IMR-90 (cell line): Measurements from ENCODE around the gene ZSCAN10. TPM values are rescaled to one million over a fixed set of nuclear protein-coding genes. Genes with fewer than 3 reads are reported as not detected.

ENCODE experiments used
- ATAC-seq: fragments of 200-7000 bp; cut with Tn5 transposase; 2 replicates; pipeline ENCODE4 v1.9.1; 2020; ENCODE audit warnings: low read depth, mild to moderate bottlenecking, moderate library complexity
- BruUV-seq: library from RNA; stranded (reverse); fragments of 400-500 nt; replicated peaks from 2 replicates; lab custom pipeline; 2021; lab: Mats Ljungman, UMichigan
- CTCF ChIA-PET: fragments of 300-600 bp; formaldehyde crosslinking; extraction: SDS; loops from one replicate; lab custom pipeline; 2021; ENCODE audit warnings: antibody characterized with exemption; lab: Yijun Ruan, JAX
- POLR2A ChIA-PET: fragments of 300-600 bp; sonication (Branson Sonifier 250); formaldehyde crosslinking; loops from one replicate; lab custom pipeline; 2022; ENCODE audit warnings: antibody characterized with exemption; ENCODE audit not compliant: unreplicated experiment; lab: Charles Lee
- DNase-seq: peaks from one replicate; pipeline ENCODE4 v3.0.0; 2013
- H2AFZ ChIP-seq: replicated peaks from 2 replicates; pipeline ENCODE3; 2013; ENCODE audit warnings: low read length, mild to moderate bottlenecking; ENCODE audit not compliant: poor library complexity
- H2AK5ac ChIP-seq: 2 replicates; pipeline ENCODE4 v1.6.1; 2013; ENCODE audit warnings: low read depth, low read length, inconsistent platforms
- H2AK9ac ChIP-seq: replicated peaks from 2 replicates; pipeline ENCODE3; 2013; ENCODE audit warnings: mild to moderate bottlenecking, low read depth, low read length, moderate library complexity; ENCODE audit not compliant: poor library complexity
- H2BK120ac ChIP-seq: 2 replicates; pipeline ENCODE4 v1.6.1; 2013; ENCODE audit warnings: low read depth, low read length, inconsistent platforms
- H2BK15ac ChIP-seq: 3 replicates; pipeline ENCODE4 v1.6.1; 2013; ENCODE audit warnings: low read depth, low read length, inconsistent platforms
- H2BK20ac ChIP-seq: 2 replicates; pipeline ENCODE4 v1.6.1; 2013; ENCODE audit warnings: low read depth, mild to moderate bottlenecking, inconsistent platforms, low read length, moderate library complexity
- H2BK5ac ChIP-seq: 2 replicates; pipeline ENCODE4 v1.6.1; 2013; ENCODE audit warnings: mild to moderate bottlenecking, low read depth, low read length, inconsistent platforms; ENCODE audit not compliant: poor library complexity, severe bottlenecking
- H3K14ac ChIP-seq: replicated peaks from 2 replicates; pipeline ENCODE4 v1.6.1; 2013; ENCODE audit warnings: low read depth, low read length, inconsistent platforms
- H3K18ac ChIP-seq: 2 replicates; pipeline ENCODE4 v1.6.1; 2013; ENCODE audit warnings: low read depth, low read length, control low read depth
- H3K23ac ChIP-seq: 2 replicates; pipeline ENCODE4 v1.6.1; 2013; ENCODE audit warnings: low read depth, low read length, inconsistent platforms
- H3K27ac ChIP-seq: 2 replicates; pipeline ENCODE4 v1.5.1; 2013; ENCODE audit warnings: mild to moderate bottlenecking, control low read depth, low read length; ENCODE audit not compliant: insufficient read depth
- H3K27me3 ChIP-seq: 2 replicates; pipeline ENCODE4 v1.6.1; 2013; ENCODE audit warnings: low read length; ENCODE audit not compliant: control insufficient read depth, insufficient read depth
- H3K36me3 ChIP-seq: 2 replicates; pipeline ENCODE4 v1.6.1; 2013; ENCODE audit warnings: low read length, mixed read lengths; ENCODE audit not compliant: control insufficient read depth, insufficient read depth
- H3K4ac ChIP-seq: 2 replicates; pipeline ENCODE4 v1.6.1; 2013; ENCODE audit warnings: low read depth, low read length, inconsistent platforms
- H3K4me1 ChIP-seq: 2 replicates; pipeline ENCODE4 v1.6.1; 2013; ENCODE audit warnings: low read length, mixed read lengths; ENCODE audit not compliant: control insufficient read depth, insufficient read depth
- H3K4me2 ChIP-seq: 2 replicates; pipeline ENCODE4 v1.6.1; 2013; ENCODE audit warnings: low read depth, mild to moderate bottlenecking, control low read depth, low read length, moderate library complexity
- H3K4me3 ChIP-seq: 2 replicates; pipeline ENCODE4 v1.5.1; 2013; ENCODE audit warnings: low read depth, mild to moderate bottlenecking, control low read depth, low read length, moderate library complexity; ENCODE audit not compliant: insufficient read depth
- H3K56ac ChIP-seq: 2 replicates; pipeline ENCODE4 v1.6.1; 2013; ENCODE audit warnings: low read length, inconsistent platforms; ENCODE audit not compliant: insufficient read depth; ENCODE audit errors: extremely low read depth
- H3K79me1 ChIP-seq, 2 experiments: 2 replicates each; pipeline ENCODE4 v1.6.1; 2013; ENCODE audit warnings: low read length in 2 of 2, inconsistent platforms in 1 of 2, low read depth in 1 of 2
- H3K9ac ChIP-seq: 2 replicates; pipeline ENCODE4 v1.6.1; 2013; ENCODE audit warnings: low read depth, low read length, control low read depth
- H3K9me1 ChIP-seq: 2 replicates; pipeline ENCODE4 v1.6.1; 2013; ENCODE audit warnings: low read length, inconsistent platforms; ENCODE audit not compliant: insufficient read depth
- H3K9me3 ChIP-seq: 2 replicates; pipeline ENCODE4 v1.6.1; 2013; ENCODE audit warnings: low read length; ENCODE audit not compliant: control insufficient read depth, insufficient read depth
- H4K20me1 ChIP-seq: 2 replicates; pipeline ENCODE4 v1.6.1; 2013; ENCODE audit warnings: low read length, inconsistent platforms; ENCODE audit not compliant: insufficient read depth
- H4K5ac ChIP-seq: 2 replicates; pipeline ENCODE4 v1.6.1; 2013; ENCODE audit warnings: mild to moderate bottlenecking, low read depth, low read length, control low read depth
- H4K8ac ChIP-seq, 2 experiments: 2 replicates each; pipeline ENCODE4 v1.6.1; 2013; ENCODE audit warnings: low read depth in 2 of 2, low read length in 2 of 2, control low read depth in 1 of 2, inconsistent platforms in 1 of 2
- H4K91ac ChIP-seq: 2 replicates; pipeline ENCODE4 v1.6.1; 2013; ENCODE audit warnings: low read depth, low read length, inconsistent platforms; ENCODE audit not compliant: insufficient read depth
- BHLHE40 ChIP-seq: fragments of 150-350 bp; IDR thresholded peaks from 2 replicates; pipeline ENCODE4 v1.6.1; 2016; ENCODE audit warnings: mild to moderate bottlenecking, low read depth, low read length
- CEBPB ChIP-seq: IDR thresholded peaks from 2 replicates; pipeline ENCODE4 v1.6.1; 2012; ENCODE audit warnings: low read depth, low read length, improper control_type of control experiment
- CHD1 ChIP-seq: IDR thresholded peaks from 2 replicates; pipeline ENCODE4 v1.6.1; 2012; ENCODE audit warnings: low read depth, low read length, improper control_type of control experiment
- FOS ChIP-seq: fragments of 150-350 bp; IDR thresholded peaks from 2 replicates; pipeline ENCODE4 v1.6.1; 2016; ENCODE audit warnings: low read depth, low read length
- MAFK ChIP-seq: IDR thresholded peaks from 2 replicates; pipeline ENCODE4 v1.6.1; 2012; ENCODE audit warnings: low read depth, low read length, improper control_type of control experiment
- MAZ ChIP-seq: IDR thresholded peaks from 2 replicates; pipeline ENCODE4 v1.6.1; 2012; ENCODE audit warnings: low read depth, mild to moderate bottlenecking, low read length, improper control_type of control experiment, moderate library complexity, borderline replicate concordance
- MXI1 ChIP-seq: IDR thresholded peaks from 2 replicates; pipeline ENCODE4 v1.6.1; 2012; ENCODE audit warnings: low read depth, mild to moderate bottlenecking, low read length, moderate library complexity, borderline replicate concordance
- NFE2L2 ChIP-seq: fragments of 150-350 bp; IDR thresholded peaks from 2 replicates; pipeline ENCODE4 v1.6.1; 2016; ENCODE audit warnings: low read depth, mild to moderate bottlenecking, low read length
- POLR2A ChIP-seq: IDR thresholded peaks from 2 replicates; pipeline ENCODE4 v1.6.1; 2012; ENCODE audit warnings: mild to moderate bottlenecking, low read depth, low read length
- RAD21 ChIP-seq: IDR thresholded peaks from 2 replicates; pipeline ENCODE4 v1.6.1; 2012; ENCODE audit warnings: low read length, improper control_type of control experiment
- RCOR1 ChIP-seq: IDR thresholded peaks from 2 replicates; pipeline ENCODE4 v1.6.1; 2012; ENCODE audit warnings: mild to moderate bottlenecking, low read length, improper control_type of control experiment; ENCODE audit not compliant: insufficient replicate concordance
- RFX5 ChIP-seq: IDR thresholded peaks from 2 replicates; pipeline ENCODE4 v1.8.0; 2012; ENCODE audit warnings: low read depth, mild to moderate bottlenecking, low read length, moderate library complexity
- SMC3 ChIP-seq: fragments of 150-350 bp; IDR thresholded peaks from 2 replicates; pipeline ENCODE4 v1.6.1; 2016; ENCODE audit warnings: low read depth, mild to moderate bottlenecking, antibody characterized with exemption, low read length, moderate library complexity
- WGBS, 2 experiments: methylation state at CpG; one replicate each; pipeline versions ENCODE4 v1.1.5 to v1.1.7; 2013; ENCODE audit warnings: missing lambda C conversion rate in 2 of 2; ENCODE audit not compliant: insufficient read length in 1 of 2; ENCODE audit errors: extremely low coverage in 2 of 2; 5-methylcytosine and 5-hydroxymethylcytosine counted together
- dilution Hi-C: fragments of 300-500 bp; cut with HindIII; formaldehyde crosslinking; loops from one replicate; pipeline ENCODE4 v1.14.3; 2018; ENCODE audit warnings: low sequenced_read_pairs; ENCODE audit not compliant: unreplicated experiment
- in situ Hi-C: fragments of 300-500 bp; cut with MboI; formaldehyde crosslinking; loops from 3 replicates; pipeline ENCODE4 v1.14.3; 2019; ENCODE audit warnings: low sequenced_read_pairs, inconsistent platforms, mixed read lengths
- intact Hi-C: fragments of 100-400 bp; cut with micrococcal nuclease; formaldehyde crosslinking; loops from 2 replicates; pipeline ENCODE4 v1.10.0; 2022
- polyA plus RNA-seq, 3 experiments: library from polyadenylated mRNA; depleted of rRNA; stranded (reverse); fragments of >200 nt; gene quantifications; 2 replicates each; pipeline ENCODE4 v1.2.3, GENCODE V29; 2012; ENCODE audit warnings: low replicate concordance in 1 of 3
- total RNA-seq: library from RNA; depleted of rRNA; stranded (reverse); fragments of >200 nt; gene quantifications from 2 replicates; pipeline ENCODE4 v1.2.3, GENCODE V29; 2012
- TF ChIP-seq, protein P1 (sequence below): conservative IDR thresholded peaks from 2 replicates; pipeline ENCODE4 v1.5.1; 2012; ENCODE audit warnings: mild to moderate bottlenecking, low read depth, low read length, improper control_type of control experiment
- TF ChIP-seq, protein P2 (sequence below): fragments of 150-350 bp; IDR thresholded peaks from 2 replicates; pipeline ENCODE4 v1.6.1; 2016; ENCODE audit warnings: low read depth, mild to moderate bottlenecking, low read length, moderate library complexity, borderline replicate concordance

Gene ZSCAN10
- total and polyA plus RNA-seq, 2 of the 4 experiments (the other 2 are of a cell fraction) = not detected

DNA sequence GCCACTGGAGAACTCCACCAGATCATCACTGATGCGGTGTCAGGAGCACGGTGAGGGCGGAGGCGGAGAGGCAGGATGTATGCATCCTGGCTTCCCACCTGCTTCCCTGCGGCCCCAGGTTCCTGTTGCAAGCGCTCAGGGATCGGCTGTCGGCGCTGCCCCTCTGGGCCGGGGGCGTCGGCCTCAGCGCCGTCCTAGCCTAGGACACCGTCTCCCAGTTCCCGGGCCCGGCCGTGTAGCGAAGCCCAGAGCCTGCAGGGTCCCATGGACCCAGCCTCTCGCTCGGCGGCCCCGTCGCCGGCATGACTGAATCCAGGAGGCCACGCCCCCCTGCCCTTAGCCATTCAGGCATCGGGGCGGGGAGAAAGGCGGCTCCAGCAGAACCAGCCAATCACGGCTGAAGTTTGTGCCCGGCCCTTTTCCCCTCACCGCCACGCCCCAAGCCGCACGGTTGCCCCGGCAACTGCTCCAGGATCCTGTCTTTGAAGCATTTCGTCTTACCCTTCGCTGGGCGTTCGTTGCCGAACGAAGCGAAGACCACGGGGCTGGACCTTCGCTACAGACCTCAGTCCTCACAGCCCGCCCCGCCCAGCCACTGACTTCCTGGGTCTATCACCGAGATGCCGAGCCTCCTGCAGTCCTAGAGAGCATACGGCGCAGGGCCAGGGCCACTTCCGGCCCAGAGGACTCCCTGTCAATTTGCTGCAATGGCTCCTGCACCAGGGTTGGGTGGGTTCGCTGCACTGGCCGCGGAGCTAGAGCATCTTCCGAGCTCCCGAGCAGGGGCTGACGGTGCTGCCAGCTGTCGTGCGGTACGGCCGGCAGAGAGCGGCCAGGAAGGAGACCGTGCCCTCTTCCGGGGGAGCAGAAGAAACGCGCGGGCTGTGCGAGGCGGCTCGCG is 25.1 kb upstream of the ZSCAN10 start:
- Histone ChIP-seq H3K27me3 (no peaks in the 10 kb centered on the region), H4K5ac (peak overlapping the region; percentile 66), H3K9ac (peak overlapping the region; percentile 91), H4K20me1 (peaks cover 5% of the 10 kb centered on the region; the same call in 1 of the 2 replicates), H2AFZ (peak overlapping the region; percentile 97), H3K4me2 (peak overlapping the region; percentile 60), H2BK20ac (no peak overlapping the region), H4K91ac (peak overlapping the region; percentile 76), H3K14ac (peak overlapping the region; percentile 78), H2BK120ac (no peak overlapping the region), H3K27ac (peak overlapping the region; percentile 53), H3K36me3 (peaks cover 26% of the 10 kb centered on the region), H3K79me1 (peaks cover 3 to 20% of the 10 kb centered on the region in 2 experiments; a peak in 2 of 4 replicates), H3K4me1 (peaks cover 5% of the 10 kb centered on the region), H2BK15ac (no peak overlapping the region), H3K56ac (peak overlapping the region; percentile 34; the same call in 1 of the 2 replicates), H2AK5ac (peak overlapping the region; percentile 92), H3K4me3 (peak overlapping the region; percentile 48), H4K8ac (peak overlapping the region; percentile 83 to 98), H3K9me1 (0 out of 2 replicates have a peak, but pooled peaks cover 2% of the 10 kb centered on the region), H2AK9ac (peak overlapping the region; percentile 93), H2BK5ac (peak overlapping the region; percentile 73), H3K18ac (no peak overlapping the region), H3K23ac (peak overlapping the region; percentile 92), H3K4ac (peak overlapping the region; percentile 64), H3K9me3 (no peaks in the 10 kb centered on the region)
- DNase-seq (peak; percentile 87), ATAC-seq (peak; percentile 97)
- intact Hi-C loops (loop anchor here (1.0 kb wide), 1 partner anchor 65 kb away; no protein-coding TSS in a partner anchor), dilution Hi-C loops (no loop called here), in situ Hi-C loops (no loop called here)
- 1% methylated on average over 30 of the region's 72 CpGs; no CpG with 5 or more reads in 1 of the 2 experiments for WGBS, 2 experiments
- ChIA-PET POLR2A (no interaction called here), CTCF (interaction anchor here (1.3 kb wide), 1 partner anchor 92 kb away, joined by 4 read pairs; no protein-coding TSS in a partner anchor)
- BruUV-seq = no TSS peak
- TF ChIP-seq RAD21 (peak; percentile 38; the same call in 1 of the 2 replicates), NFE2L2 (no peak), FOS (no peak), BHLHE40 (no peak), MAZ (peak; percentile 27; the same call in 1 of the 2 replicates), MXI1 (peak; percentile 37), SMC3 (0 out of 2 replicates have a peak, but pooled peaks have one; percentile 15), CEBPB (no peak), RFX5 (no peak), RCOR1 (no peak), CHD1 (no peak), MAFK (no peak), POLR2A (no peak)
- TF ChIP-seq, protein P1, sequence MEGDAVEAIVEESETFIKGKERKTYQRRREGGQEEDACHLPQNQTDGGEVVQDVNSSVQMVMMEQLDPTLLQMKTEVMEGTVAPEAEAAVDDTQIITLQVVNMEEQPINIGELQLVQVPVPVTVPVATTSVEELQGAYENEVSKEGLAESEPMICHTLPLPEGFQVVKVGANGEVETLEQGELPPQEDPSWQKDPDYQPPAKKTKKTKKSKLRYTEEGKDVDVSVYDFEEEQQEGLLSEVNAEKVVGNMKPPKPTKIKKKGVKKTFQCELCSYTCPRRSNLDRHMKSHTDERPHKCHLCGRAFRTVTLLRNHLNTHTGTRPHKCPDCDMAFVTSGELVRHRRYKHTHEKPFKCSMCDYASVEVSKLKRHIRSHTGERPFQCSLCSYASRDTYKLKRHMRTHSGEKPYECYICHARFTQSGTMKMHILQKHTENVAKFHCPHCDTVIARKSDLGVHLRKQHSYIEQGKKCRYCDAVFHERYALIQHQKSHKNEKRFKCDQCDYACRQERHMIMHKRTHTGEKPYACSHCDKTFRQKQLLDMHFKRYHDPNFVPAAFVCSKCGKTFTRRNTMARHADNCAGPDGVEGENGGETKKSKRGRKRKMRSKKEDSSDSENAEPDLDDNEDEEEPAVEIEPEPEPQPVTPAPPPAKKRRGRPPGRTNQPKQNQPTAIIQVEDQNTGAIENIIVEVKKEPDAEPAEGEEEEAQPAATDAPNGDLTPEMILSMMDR = peak; percentile 37
- TF ChIP-seq, protein P2, sequence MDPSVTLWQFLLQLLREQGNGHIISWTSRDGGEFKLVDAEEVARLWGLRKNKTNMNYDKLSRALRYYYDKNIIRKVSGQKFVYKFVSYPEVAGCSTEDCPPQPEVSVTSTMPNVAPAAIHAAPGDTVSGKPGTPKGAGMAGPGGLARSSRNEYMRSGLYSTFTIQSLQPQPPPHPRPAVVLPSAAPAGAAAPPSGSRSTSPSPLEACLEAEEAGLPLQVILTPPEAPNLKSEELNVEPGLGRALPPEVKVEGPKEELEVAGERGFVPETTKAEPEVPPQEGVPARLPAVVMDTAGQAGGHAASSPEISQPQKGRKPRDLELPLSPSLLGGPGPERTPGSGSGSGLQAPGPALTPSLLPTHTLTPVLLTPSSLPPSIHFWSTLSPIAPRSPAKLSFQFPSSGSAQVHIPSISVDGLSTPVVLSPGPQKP = no peak
